NCI-H1048 (cell line): ENCODE measurements around the gene KAT6B.

Experiments used
- DNase-seq: peaks from one replicate; lab custom pipeline; 2025; lab: John Stamatoyannopoulos, UW

KAT6B gene

DNA sequence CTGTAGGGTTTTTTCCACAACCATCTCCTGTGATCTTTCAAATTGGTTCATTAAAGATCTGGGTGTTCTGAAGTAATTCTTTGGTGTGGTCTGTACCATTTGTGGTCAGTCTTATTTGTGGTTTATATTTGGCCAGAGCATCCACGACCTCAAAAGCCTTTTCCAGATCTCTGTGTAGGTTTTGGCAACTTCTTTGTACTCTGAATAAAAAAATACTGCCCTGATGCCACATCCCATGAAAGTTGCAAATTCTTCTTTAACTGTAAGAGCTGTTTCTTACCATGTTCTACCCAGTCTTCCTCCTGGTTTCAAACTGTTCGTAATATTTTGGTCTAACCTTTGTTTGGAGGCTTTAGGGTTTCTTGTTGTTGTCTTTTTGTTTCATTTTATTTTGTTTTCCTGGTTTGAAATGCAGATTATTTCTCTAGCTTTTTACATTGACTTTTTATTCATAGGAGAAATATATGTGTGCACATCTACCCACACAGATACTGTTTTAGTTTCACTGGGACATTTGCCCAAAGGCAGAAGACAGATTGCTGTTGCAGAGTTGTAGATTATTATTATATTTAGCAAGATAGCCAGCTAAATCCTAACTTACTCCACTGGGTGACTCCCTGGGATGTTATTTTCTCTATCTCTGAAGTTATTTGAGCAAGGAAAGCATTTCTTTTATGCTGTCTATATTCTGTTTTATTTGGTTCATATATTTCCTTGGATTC lies 161.8 kb downstream of the KAT6B start:
- DNase-seq = no peak

GRCh38 chr10:74988832-74989561 lies 162.6 kb downstream of the KAT6B start:
- DNase-seq = no peak

DNA sequence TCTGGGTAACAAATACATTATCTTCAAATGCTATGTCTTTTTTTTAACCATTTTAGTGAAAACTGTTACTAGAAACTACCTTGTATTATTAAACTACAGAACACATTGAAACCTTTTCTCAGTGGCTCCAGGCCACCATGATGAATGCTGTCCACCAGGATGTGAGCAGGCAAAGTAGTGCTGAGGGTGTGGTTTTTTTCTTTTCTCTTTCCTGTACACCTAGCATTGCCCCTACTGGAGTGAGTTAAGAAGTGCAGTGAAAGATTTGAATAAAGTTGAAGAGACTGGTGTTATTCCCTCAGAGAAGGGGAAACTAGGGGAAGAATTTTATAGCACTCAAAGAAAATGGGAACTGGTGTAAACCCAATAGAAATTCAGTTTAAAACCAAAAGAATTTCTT lies 165.0 kb downstream of the KAT6B start:
- DNase-seq = no peak

DNA sequence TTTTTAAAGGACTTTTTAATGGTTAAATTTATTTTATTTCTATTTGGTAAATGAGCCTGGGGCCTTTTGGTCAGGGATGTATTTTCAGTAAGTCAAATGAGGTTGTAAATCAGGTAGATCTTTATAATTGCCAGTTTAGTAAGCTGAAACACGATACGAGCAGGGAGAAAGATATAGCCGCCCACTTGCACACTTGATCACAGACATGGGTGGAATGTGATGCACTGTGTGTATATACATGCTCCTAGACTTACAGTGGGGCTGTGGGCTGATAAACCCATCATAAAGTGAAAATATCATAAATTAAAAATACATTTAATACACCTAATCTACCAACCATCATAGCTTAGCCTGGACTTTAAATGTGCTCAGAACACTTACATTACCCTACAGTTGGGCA lies 165.7 kb downstream of the KAT6B start:
- no peak for DNase-seq

DNA sequence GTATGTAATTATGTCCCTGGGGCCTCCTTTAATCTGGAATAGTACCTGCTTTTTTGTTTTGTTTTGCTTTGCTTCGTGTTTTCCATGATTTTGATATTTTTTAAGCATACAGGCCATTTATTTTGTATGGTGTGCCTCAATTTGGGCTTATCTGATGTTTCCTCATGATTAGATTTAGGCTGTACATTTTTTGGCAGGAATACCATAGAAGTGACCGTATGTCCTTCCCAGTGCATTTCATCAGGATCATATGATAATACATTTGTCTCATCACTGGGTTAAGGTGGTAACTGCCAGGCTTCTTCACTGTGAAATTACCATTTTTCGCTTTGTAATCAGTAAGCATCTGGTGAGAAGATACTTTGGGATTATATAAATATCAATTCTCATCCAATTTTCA lies 167.2 kb downstream of the KAT6B start:
- no peak for DNase-seq

- no peak for DNase-seq
Measured at GRCh38 chr10:74994854-74995253, 168.5 kb downstream of the KAT6B start.

DNA sequence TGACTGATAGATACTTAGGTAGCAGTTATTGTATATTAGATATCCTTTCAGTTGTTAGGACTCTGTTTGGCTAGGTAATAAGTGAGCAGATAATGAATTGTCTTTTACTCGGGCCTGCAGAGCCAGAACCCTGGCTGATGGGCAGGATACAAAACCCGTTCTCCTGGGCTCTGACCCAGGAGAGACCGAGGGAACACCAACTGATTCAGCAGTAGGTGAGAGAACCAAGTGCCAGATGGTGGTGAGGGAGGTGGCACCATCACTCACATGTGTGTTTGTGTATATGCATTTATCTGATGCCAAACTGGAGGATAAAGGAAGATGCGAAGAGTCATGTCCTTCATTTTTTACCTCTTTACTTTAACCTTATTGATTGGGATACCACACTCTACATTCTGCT lies 169.4 kb downstream of the KAT6B start:
- DNase-seq = no peak

DNA sequence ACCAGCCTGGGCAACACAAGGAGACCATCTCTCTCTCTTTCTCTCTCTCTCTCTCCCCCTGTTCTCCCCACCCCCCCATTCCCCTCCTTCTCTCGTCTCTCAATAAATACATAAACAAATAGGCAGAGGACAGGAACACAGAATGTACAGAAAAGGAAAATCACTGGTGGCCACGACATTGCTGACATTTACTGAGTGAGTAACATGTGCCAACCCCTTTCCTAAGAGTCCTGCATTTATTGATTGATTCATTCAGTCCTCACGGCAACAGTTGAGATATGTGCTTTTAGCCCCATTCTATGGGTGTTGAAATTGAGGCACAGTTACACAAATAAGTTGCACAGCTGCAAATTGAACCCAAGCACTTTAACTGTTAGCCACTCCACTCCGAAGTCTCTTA lies 170.8 kb downstream of the KAT6B start:
- no peak for DNase-seq

GRCh38 chr10:75000748-75001321 lies 174.4 kb downstream of the KAT6B start:
- no peak for DNase-seq

DNA sequence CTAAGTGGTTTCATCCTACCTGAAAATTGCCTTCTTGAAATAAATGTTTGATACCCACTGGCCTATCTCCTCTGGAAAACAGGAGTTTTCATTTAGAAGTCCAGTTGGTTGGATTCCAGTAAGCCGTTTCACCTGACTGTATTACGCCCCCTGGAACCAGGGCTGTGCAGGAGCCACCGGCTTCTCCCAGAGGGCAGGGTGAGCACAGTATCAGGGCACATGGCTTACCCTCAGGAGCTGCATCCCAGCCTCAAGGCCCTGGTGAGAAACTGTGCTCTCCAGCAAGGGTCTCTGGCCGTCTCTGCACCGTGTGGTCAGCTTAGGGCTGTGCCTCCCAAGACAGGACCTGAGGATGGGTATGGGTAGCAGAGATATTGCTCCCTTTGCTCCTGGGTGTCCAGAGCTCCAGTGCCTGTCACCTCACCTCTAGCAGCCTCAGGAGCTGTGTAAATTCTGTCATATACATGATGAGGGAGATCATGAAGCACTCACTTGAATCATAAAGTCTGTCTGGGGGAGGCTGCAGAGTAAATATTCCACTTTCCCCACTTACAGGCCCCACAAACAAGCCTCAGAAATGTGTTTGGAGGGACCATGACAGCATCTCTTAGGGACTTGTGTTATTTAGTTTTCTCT lies 175.4 kb downstream of the KAT6B start:
- DNase-seq = no peak

DNA sequence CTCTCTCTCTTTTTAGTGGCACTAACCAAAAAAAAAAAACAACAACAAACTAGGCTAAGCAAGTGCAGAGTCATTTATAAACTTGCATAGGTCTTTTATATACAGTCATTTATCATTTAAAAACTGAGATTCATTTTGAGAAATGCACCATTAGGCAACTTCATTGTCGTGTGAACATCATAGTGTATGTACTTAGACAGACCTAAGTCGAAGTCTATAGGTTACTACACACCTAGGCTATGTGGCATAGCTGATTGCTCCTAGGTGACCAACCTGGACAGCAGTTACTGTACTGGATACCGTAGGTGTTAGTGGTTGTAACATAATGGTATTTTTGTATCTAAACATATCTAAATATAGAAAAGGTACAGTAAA lies 175.9 kb downstream of the KAT6B start:
- no peak for DNase-seq

- DNase-seq = no peak
Measured at GRCh38 chr10:75002967-75003594, 176.7 kb downstream of the KAT6B start.

- DNase-seq = no peak
Measured at GRCh38 chr10:75003891-75004290, 177.5 kb downstream of the KAT6B start.

- DNase-seq = no peak
Measured at GRCh38 chr10:75007646-75008045, 181.2 kb downstream of the KAT6B start.

DNA sequence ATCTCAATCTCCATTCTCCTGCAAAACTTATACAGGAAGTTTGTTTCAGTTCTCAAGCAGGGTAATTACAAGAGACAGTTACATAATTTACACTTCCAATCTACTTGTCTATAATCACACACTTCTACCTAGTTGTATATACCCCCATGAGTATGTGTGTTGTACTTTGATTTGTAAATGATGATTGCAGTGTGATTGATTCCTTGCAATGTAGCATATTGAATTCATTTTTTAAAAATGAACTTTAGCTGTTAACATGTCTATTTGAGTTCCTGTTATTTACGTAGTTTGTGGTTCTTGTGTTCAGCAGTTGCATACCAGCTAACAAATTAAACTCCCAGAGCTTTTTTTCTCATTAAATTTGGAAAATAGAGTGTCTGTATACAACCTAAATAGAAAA lies 182.6 kb downstream of the KAT6B start:
- no peak for DNase-seq

DNA sequence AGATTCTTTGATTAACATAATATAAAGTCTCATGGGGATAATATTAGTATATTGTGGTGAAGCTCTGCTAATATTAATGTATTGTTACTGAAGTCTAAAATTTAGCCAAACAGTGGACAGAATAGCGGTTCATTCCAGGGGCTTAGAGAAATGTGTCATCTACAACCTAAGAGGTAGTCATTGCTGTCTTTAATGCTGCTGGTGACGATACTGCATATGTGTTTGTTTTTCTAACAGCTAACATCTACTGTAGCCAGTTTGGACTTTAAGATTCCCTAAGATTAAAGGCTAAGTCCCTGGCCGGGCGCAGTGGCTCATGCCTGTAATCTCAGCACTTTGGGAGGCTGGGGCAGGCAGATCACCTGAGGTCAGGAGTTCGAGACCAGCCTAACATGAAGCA lies 183.0 kb downstream of the KAT6B start:
- DNase-seq = no peak

GRCh38 chr10:75010373-75010772 lies 184.0 kb downstream of the KAT6B start:
- DNase-seq = no peak

GRCh38 chr10:75011221-75011620 lies 184.8 kb downstream of the KAT6B start:
- DNase-seq = no peak

- no peak for DNase-seq
Measured at GRCh38 chr10:75012471-75012870, 186.1 kb downstream of the KAT6B start.

- DNase-seq = no peak
Measured at GRCh38 chr10:75013007-75013406, 186.6 kb downstream of the KAT6B start.

- DNase-seq = no peak
Measured at GRCh38 chr10:75013522-75013921, 187.1 kb downstream of the KAT6B start.

DNA sequence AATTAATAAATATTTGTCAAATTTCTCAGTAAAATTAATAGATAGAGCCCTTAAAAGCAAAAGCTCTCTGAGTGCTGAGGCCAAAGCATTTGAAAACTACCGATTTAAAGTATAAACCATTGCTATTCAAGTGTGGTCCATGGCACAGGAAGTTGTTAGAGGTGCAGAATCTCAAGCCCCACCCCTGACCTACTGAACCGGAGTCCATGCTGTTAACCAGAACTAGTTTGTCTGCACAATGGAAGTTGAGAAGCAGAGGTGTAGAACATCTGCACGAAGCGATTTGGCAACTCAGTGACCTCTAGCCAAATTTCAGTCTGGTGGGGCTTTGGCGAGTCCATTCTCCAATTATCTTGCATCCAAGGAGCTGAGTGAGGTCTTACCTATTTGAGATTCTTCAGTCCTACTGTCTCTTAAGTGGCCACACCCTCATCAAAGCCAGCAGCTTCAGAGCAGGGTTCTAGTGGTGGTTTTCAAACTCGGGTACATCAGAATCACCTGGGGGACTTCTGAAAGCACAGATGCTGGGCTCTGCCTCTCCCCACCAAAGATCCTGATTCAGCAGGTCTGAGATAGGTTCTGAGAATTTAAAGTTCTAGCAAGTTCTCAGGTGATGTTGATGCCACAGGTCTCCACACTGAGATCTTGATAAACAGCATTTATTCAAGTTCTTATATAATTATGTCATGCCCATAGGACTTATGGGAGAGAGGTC lies 188.3 kb downstream of the KAT6B start:
- no peak for DNase-seq
